Activated CD4-positive, alpha-beta T cell treated with anti-CD3 and anti-CD28 coated beads for 24 hours (primary cell): ENCODE measurements around the gene FBXL19.
A peak's percentile ranks its signal among the peaks of the same experiment; 100 is the strongest.

Source experiments
- DNase-seq, 2 donors: peaks; one replicate each; pipeline ENCODE4 v3.0.0-alpha.2; 2020; ENCODE audit warnings: low read depth in 2 of 2

The FBXL19 gene

GRCh38 chr16:30894540-30895368 lies 28.6 kb upstream of the FBXL19 start:
- no peak for DNase-seq

GRCh38 chr16:30895627-30896260 lies 27.6 kb upstream of the FBXL19 start:
- no peak for DNase-seq

DNA sequence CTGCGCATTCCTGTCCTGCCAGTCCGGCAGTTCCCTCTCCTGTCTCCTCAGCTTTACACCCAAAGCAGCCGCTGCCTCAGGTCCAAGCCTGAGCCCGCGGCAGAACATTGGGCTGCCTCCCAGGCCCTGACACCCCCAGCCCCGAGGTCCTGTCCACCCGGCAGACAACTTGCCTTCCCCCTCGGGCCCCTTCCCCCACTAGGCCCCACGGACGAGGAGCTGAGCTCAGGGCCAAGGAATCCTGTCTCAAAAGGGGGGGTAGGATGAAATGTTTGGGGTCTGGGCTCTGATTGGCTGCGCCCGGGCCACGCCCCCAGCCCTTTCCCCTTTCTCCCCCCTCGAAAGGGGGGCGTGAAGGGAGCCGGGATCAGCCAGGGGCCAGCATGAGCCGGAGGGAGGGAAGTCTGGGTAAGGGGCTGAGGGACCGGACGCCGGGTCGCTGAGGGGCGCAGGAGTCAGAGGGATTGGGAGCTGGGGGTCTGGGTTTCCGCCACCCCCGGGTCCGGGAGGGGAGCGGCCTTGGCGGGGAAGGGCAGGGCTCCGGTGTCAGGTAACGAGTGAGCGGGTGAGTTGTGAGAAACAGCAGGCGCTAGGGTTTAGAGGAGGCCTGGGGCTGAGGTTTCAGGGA lies 27.0 kb upstream of the FBXL19 start, which contains the start of gene CTF1:
TSS of gene CTF1 (plus strand) at position 354 of the 628 bp plus-strand sequence. CDS start at position 384, 30 bp downstream.
- DNase-seq = no peak

DNA sequence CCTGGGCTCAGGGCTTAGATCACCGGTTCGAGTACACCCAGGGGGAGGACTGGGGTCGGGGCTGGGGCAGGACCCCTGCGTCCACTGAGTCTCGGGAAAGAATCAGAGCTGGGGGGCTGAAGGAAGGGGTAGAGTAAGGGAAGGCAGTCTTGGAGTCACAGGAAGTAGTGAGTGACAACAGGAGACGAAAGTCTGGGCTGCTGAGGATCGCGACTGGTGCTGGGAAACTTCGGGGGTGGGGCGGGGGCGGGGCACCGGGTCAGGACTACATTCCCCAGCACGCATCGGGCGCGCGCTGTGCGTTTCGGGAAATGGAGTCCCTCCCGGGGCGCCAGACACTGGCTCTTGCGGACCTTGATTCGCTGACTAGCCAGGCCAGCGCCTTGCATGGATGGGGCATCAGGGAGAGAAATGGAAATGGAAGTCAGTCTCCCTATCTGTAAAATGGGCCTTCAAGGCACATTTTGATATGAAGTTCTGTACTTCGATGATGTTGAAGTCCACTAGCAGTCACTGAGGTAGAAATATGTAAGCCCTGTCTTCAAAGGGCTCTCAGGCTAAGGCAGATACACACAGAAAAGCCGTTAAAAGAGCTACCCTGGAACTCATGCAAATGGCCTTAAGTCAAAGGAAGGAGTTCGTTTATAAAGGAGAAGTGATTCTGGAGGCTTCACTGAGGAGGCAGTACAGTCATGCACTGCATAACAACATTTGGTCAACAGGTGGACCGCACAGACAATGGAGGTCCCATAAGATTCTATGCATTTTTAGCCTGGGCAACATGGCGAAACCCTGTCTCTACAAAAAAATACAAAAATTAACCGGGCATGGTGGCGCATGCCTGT lies 26.3 kb upstream of the FBXL19 start:
- peak; percentile 72 to 74 for DNase-seq

GRCh38 chr16:30899794-30900193 lies 23.6 kb upstream of the FBXL19 start:
- DNase-seq = no peak

GRCh38 chr16:30900588-30900987 lies 22.8 kb upstream of the FBXL19 start:
- DNase-seq = no peak

DNA sequence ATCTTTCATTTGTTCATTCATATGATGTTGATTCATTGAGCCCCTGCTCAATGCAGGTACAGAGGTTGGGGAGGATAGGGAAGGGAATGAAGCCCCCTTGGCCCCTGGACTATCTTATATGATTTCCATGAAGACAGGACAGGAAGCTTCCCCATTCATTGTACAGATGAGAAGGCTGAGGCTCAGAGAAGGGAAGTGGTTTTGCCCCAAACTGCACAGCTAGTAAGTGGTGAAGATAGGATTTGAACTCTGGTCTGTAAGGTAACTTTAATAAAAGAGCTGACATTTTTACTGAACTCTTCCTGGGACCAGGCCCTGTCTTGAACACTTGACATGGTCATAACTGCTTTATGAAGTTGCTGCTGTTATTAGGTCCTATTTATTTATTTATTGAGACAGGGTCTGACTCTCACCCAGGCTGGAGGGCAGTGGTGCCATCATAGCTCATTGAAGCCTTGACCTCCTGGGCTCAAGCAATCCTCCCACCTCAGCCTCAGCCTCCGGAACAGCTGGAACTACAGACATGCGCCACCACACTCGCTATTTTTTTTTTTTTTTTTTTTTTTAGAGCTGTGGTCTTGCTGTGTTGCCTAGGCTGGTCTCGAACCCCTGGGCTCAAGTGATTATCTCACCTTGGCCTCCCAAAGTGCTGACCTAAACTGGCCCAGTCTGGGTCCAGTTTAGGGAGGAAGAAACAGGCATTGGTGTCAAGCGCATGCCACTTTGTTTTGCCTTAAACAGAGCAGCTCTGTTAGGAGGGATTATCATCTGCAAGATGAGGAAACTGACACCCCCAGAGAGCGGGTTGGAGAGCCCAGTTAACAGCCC lies 22.0 kb upstream of the FBXL19 start:
- no peak for DNase-seq

DNA sequence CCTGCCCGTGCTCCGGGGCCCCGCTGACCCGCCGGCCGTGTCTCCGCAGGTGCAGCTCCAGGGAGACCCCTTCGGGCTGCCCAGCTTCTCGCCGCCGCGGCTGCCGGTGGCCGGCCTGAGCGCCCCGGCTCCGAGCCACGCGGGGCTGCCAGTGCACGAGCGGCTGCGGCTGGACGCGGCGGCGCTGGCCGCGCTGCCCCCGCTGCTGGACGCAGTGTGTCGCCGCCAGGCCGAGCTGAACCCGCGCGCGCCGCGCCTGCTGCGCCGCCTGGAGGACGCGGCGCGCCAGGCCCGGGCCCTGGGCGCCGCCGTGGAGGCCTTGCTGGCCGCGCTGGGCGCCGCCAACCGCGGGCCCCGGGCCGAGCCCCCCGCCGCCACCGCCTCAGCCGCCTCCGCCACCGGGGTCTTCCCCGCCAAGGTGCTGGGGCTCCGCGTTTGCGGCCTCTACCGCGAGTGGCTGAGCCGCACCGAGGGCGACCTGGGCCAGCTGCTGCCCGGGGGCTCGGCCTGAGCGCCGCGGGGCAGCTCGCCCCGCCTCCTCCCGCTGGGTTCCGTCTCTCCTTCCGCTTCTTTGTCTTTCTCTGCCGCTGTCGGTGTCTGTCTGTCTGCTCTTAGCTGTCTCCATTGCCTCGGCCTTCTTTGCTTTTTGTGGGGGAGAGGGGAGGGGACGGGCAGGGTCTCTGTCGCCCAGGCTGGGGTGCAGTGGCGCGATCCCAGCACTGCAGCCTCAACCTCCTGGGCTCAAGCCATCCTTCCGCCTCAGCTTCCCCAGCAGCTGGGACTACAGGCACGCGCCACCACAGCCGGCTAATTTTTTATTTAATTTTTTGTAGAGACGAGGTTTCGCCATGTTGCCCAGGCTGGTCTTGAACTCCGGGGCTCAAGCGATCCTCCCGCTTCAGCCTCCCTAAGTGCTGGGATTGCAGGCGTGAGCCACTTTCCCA lies 21.1 kb upstream of the FBXL19 start:
- DNase-seq = no peak

DNA sequence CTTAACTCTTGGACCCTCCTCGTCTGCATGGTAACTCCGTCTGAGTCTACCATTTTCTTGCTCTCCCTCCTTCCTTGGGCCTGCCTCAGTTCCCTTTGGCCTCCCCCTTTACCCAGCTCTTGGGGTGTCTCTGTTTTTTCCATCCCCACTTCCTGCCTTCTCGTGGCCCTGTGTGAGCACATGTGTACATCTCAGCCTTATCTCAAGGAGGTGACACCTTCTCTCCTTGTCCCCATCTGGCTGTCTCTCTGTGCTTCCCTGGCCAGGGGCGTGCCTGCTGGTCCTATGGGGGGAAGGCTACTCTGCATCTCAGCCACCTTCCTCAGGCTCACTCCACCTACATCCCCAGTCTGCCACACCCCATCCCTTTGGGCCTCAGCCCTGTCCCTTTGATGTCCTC lies 20.4 kb upstream of the FBXL19 start:
- no peak for DNase-seq

DNA sequence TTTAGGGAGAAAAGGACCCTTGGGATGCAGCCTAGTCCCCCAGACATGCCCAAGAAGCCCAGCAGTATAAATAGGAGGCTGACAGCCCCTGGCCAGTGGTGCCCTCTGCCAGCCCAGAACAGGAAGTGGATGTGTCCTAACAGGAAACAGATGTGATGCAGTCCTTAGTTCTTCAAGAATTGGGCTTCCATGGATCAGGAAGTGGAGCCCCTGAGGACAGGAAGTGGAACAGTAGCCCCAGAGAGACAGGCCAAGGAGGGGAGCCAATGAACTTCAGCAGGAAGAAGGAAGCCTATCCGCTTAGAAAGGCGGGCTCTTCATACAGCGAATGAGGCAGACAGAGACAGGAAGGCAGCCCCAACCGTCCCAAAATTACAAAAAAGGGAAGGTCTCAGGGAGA lies 19.8 kb upstream of the FBXL19 start:
- DNase-seq = no peak

DNA sequence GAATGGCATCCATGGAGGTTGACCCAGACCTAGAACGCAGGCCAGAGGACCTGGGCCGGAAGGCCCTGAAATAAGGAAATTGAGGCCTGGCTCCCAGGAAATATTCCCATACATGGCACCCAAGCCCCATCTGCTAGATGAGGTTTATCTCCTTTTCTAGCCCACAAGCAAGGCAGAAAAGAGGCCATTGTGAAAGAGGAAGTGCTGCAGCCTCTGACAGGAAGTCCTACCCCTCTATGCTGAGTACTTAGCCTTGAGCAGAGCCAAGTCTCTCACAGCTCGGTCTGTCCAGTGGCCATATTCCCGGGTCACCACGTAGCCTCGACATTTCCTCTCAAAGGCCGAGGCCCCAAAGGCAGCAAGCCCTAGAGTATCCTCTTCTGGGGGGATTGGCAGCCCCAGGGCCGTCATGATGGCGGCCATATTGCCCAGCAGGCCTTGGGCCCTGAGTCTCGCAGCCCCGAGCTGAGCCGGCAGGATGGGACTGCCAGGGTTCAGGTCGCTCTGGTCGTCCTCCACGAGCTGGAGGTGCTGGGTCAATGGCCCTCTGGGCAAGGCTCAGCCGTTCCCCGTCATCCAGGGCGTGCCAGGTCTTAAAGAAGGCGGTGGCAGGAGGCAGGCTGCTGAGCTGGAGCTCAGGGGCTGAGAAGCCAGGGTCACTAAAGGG lies 19.1 kb upstream of the FBXL19 start:
- DNase-seq = no peak

DNA sequence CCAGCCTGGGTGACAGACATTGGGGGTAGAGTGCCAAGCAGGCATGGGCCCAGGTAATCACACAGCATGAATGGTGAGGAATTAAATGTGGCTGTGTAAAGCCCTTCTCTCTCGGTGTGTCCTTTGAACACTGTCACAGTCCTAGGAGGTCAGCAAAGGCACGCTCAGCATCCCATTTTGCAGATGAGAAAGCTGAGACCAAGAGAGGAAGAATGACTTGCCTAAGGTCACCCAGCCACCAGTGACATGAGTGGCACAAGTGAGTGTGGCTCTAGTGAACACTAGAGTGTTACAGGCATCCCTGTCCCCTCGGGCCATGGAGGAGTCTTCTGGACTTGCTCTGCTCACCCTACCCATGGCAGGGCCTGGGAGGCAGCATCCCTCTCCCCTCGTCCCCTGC lies 16.3 kb upstream of the FBXL19 start:
- no peak for DNase-seq

- DNase-seq = no peak
These were observed 12.8 kb upstream of the FBXL19 start for GRCh38 chr16:30910427-30911029.

DNA sequence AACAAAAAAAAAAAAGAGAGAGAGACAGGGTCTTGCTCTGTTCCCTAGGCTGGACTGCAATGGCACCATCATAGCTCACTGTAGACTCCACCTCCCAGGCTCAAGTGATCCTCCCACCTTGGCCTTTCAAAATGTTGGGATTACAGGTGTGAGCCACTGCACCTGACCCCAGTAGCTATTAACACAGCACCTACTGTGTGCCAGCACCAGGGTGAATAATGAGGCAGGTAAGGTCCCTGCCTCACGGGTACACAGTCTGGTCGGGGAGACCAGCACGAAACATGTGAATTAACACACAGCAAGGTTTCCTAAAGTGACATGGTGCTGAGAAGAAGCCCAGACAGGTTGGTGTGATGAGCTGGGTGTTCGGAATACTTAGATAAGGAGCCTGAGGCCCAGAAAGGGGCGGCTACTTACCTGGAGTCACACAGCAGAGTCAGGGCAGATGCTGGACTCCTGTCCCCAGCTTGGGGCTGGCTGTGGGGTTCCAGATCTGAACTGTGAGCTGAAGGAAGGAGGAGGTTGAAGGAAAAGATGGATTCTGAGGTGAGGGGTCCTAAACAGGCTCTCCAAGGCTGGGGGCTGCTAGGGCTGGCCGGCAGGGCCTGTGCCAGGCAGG lies 10.5 kb upstream of the FBXL19 start:
- DNase-seq = no peak

DNA sequence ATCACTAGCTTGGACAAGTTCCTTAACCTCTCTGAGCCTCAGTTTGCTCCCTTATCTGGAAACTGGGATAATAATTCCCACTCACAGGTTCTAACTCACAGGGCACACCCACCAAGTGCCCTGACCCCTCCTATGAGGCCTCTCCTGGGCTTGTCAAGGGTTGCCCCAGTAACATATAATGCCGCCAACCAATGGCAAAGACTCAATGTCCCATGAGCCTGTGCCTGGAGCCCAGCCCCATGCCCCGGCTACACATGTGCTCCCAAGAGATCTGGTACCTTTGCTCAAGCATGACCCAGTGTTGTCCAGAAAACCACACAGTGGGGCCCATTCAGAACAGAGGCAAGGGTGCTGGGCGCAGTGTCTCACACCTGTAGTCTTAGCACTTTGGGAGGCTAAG lies 8.5 kb upstream of the FBXL19 start:
- DNase-seq = no peak

DNA sequence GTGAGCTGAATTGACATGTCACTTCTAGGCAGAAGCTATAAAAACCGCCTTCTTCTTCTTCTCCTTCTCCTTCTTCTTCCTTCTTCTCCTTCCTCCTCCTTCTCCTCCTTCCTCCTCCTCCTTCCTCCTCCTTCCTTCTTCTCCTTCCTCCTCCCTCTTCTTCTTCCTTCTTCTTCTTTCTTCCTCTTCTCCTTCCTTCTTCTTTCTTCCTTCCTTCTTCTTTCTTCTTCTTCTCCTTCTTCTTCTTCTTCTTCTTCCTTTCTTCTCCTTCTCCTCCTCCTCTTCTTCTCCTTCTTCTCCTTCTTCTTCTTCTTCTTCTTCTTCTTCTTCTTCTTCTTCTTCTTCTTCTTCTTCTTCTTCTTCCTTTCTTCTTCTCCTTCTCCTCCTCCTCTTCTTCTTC lies 4.8 kb upstream of the FBXL19 start:
- DNase-seq = no peak

- no peak for DNase-seq
These were observed 2.5 kb upstream of the FBXL19 start for GRCh38 chr16:30920891-30921290.

DNA sequence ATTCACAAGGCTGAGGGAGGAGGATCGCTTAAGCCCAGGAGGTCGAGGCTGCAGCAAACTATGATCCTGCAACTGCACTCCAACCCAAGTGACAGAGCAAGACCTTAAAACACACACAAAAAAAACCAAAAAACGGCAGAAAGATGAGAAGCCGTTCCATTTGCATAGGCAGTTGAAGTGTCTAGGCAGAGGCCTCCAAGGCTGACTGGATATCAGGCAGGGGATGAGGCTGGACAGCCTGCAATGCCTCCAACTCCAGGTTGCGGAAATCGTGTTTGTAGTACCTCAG lies 2.0 kb upstream of the FBXL19 start:
- no peak for DNase-seq
